ENCODE data around the gene KRTAP5-5. TPM values are rescaled to one million over a fixed set of nuclear protein-coding genes. Genes with fewer than 3 reads are reported as not detected.

Gene KRTAP5-5
- total and polyA plus RNA-seq, 2 of the 13 experiments (the other 11 are each of a cell fraction or from before 2014, with no cell fraction given), result not detected

- Histone ChIP-seq H3K4me1 (ENCODE audit: insufficient read depth, low read length) (no peaks in the 10 kb centered on the region), H3K27me3 (ENCODE audit: control insufficient read depth in 1 of 2, insufficient read depth in 2 of 2, low read length in 2 of 2) (peaks cover 7 to 65% of the 10 kb centered on the region in 2 experiments), H4K20me1 (ENCODE audit: insufficient read depth, low read length) (no peaks in the 10 kb centered on the region), H3K9me3 (ENCODE audit: low read length) (no peaks in the 10 kb centered on the region), H3K36me3 (replicated peaks in 1 of 2; ENCODE audit: control insufficient read depth in 1 of 2, insufficient read depth in 2 of 2, low read length in 2 of 2) (no peaks in the 10 kb centered on the region), H2AFZ (ENCODE audit: low read length) (no peak overlapping the region), H3K4me3 (replicated peaks in 1 of 3; ENCODE audit: insufficient read depth in 1 of 3, low read depth in 2 of 3, low read length in 3 of 3) (no peak overlapping the region), H3K79me2 (ENCODE audit: insufficient read depth, low read length) (no peaks in the 10 kb centered on the region), H3K27ac (ENCODE audit: extremely low read length, insufficient read depth, low read length) (no peak overlapping the region), H3K9ac (ENCODE audit: insufficient read depth, low read depth, low read length) (no peak overlapping the region), H3K4me2 (ENCODE audit: low read depth, low read length) (no peak overlapping the region)
- CTCF ChIA-PET (ENCODE audit: low intra/inter-chr PET ratio, low total read pairs), result interaction anchor here (1.1 to 1.5 kb wide), 3 partner anchors 243 to 516 kb away, joined by 5 to 10 read pairs (median 6); no protein-coding TSS in a partner anchor
- BruUV-seq (replicated peaks), result no TSS peak
- DNase-seq (ENCODE audit: low spot score), result peak; percentile 24
- POLR2A ChIA-PET, result interaction anchor here (1.0 kb wide), 1 partner anchor 13 kb away, joined by 3 read pairs; no protein-coding TSS in a partner anchor
- no peak for FAIRE-seq
- 20% methylated on average over 20 of the region's 32 CpGs for WGBS (ENCODE audit: low lambda C conversion rate)
- peak; percentile 89 for ATAC-seq
- intact Hi-C loops (cut with micrococcal nuclease; ENCODE audit: unreplicated experiment) (no loop called here), in situ Hi-C loops (cut with HindIII; ENCODE audit: extremely low pct_ligation_motif_present, low pct_unique_long_range_greater_than_20kb) (no loop called here)
- TF ChIP-seq MAX (IDR thresholded peaks at IDR 0.05), result 0 out of 2 replicates have a peak, but pooled peaks have one; percentile 12
- TF ChIP-seq SMC3 (IDR thresholded peaks at IDR 0.05; ENCODE audit: low read length), result peak; percentile 24; the same call in 1 of the 2 replicates
- 0 out of 2 replicates have a peak, but pooled peaks have one; percentile 27 for TF ChIP-seq ERF (CRISPR knock-in tag; IDR thresholded peaks at IDR 0.05)
- peak; percentile 59; the same call in 1 of the 2 replicates for TF ChIP-seq GABPB1 (CRISPR knock-in tag; IDR thresholded peaks at IDR 0.05)
- TF ChIP-seq MEIS2 (CRISPR knock-in tag; IDR thresholded peaks at IDR 0.05), result 0 out of 2 replicates have a peak, but pooled peaks have one; percentile 42
- peak; percentile 67 for TF ChIP-seq KDM2A (CRISPR knock-in tag; IDR thresholded peaks at IDR 0.05; ENCODE audit: borderline replicate concordance, low read depth)
- peak; percentile 57 for TF ChIP-seq ELF1 (CRISPR knock-in tag; IDR thresholded peaks at IDR 0.05)
- TF ChIP-seq ZNF138 (CRISPR knock-in tag; IDR thresholded peaks at IDR 0.05; ENCODE audit: low read depth), result no peak
- peak; percentile 88 for TF ChIP-seq CTCF (CRISPR knock-in tag; IDR thresholded peaks at IDR 0.05)
- no peak for TF ChIP-seq KMT2A (CRISPR knock-in tag; IDR thresholded peaks at IDR 0.05)
- TF ChIP-seq ZNF687 (CRISPR knock-in tag; IDR thresholded peaks at IDR 0.05), result peak; percentile 49
- no peak for TF ChIP-seq SIX1 (CRISPR knock-in tag; IDR thresholded peaks at IDR 0.05; ENCODE audit: borderline replicate concordance)
- TF ChIP-seq MTF2 (CRISPR knock-in tag; IDR thresholded peaks at IDR 0.05; ENCODE audit: borderline replicate concordance), result peak; percentile 39; the same call in 1 of the 2 replicates
- peak; percentile 42; the same call in 1 of the 2 replicates for TF ChIP-seq ETV5 (CRISPR knock-in tag; IDR thresholded peaks at IDR 0.05; ENCODE audit: borderline replicate concordance)
- TF ChIP-seq XRCC5 (optimal IDR thresholded peaks at IDR 0.05; ENCODE audit: low read length), result peak; percentile 18
- peak; percentile 35; the same call in 1 of the 2 replicates for TF ChIP-seq SALL1 (CRISPR knock-in tag; IDR thresholded peaks at IDR 0.05)
- no peak for TF ChIP-seq ZNF546 (CRISPR knock-in tag; conservative IDR thresholded peaks at IDR 0.05)
- no peak for TF ChIP-seq TCF7L2 (IDR thresholded peaks at IDR 0.05; ENCODE audit: low read depth, low read length)
Observed at GRCh38 chr11:1640076-1640946, 10.7 kb downstream of the KRTAP5-5 start.
